LoVo (cell line): ENCODE data around the gene CDKL4.
"Not testable (repeated sequence)": the region's sequence is repeated elsewhere in the genome, so short reads cannot be mapped to it uniquely, and the experiment has no call there.

ENCODE experiments used
- DNase-seq: peaks from one replicate; pipeline ENCODE4 v3.0.0-alpha.2; 2016; ENCODE audit warnings: low spot score

Gene CDKL4

DNA sequence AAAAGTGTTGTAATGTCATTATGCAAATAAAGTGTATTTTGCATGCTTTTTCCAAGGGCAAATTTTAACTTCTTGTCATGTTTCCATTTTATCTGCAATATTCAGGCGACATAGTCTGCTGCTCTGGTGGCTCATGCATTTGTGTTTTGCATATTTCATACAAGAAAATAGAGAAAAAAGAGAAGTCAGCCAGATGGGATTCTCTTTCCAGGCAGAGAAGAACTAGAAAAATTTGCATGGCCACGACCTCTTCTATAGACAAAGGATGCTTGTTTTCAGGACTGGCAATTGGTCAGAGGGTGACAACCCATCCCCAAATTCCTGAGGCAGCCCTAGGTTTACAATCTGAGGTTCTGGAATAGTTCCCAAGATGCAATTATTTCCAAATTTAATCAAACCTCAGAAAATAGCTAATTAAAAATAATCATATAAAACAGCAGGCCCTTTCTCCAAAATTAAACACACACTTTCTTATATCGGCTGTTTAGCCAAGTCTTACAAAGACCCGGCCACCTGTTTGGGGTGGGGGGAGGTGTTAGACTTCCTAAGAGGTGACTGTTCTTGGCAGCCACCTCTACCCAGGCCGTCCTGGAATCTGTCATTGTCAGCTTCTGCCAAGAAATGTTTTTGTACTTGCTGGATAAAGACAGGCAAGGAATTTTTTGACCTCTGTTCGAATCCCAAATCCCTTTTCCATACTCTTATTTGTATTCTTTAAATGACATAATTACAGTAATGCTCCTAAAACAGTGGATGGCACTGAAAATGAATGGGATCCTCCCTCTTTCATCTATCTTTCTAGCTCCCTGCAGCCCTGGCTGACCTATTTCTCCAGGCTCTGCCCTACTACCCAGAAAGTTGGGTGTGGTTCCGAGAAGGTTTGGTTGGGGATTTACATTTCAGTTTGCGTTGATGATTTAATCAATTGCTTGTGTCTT is 102.2 kb downstream of the CDKL4 start:
- peak; percentile 24 for DNase-seq

DNA sequence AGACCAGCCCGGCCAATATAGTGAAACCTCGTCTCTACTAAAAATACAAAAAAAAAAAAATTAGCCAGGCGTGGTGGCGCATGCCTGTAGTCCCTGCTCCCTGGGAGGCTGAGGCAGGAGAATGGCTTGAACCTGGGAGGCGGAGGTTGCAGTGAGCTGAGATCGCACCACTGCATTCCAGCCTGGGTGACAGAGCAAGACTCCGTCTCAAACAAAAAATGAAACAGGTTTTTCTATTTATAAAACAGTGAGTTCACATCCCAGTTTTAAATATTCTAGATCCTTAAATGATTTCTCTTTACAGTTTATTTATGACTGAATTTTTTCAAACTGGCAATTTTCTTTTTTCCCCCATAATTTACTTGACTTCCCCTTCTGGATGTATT is 102.8 kb downstream of the CDKL4 start:
- not testable (repeated sequence) for DNase-seq

GRCh38 chr2:39140322-39140847 is 103.4 kb downstream of the CDKL4 start:
- DNase-seq: no peak

- DNase-seq: no peak
Measured at GRCh38 chr2:39139511-39140237, 104.1 kb downstream of the CDKL4 start.

GRCh38 chr2:39138837-39139211 is 104.9 kb downstream of the CDKL4 start:
- DNase-seq: no peak

GRCh38 chr2:39138187-39138836 is 105.5 kb downstream of the CDKL4 start:
- DNase-seq: not testable (repeated sequence)

- DNase-seq: no peak
Measured at GRCh38 chr2:39136799-39137198, 107.0 kb downstream of the CDKL4 start.

DNA sequence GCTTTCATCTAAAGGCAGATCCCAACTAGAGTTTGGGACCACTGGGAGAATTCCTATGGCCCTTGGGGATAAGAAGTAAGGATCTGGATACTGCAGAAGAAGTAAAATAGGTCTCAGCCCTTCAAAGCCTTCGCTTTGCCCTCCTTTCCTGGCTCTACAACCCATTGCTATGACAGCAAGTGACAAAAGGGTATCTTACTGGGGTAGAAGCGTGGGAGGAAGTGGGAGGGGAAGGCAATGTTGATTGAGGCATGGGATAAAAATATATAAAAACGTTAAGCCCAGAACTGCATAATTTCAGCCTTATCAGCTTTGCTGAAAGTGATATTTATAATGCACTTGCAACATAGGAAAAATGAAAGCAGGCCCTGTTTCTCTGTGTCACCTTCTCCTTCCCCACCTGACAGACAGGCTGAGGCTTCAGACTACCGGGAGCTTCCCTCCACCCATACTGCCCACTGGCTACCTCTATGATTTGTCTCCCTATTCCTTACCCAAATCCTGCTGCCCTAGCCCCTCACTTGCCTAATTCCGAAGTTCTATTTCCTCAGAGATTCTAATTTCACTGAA is 108.0 kb downstream of the CDKL4 start:
- no peak for DNase-seq

DNA sequence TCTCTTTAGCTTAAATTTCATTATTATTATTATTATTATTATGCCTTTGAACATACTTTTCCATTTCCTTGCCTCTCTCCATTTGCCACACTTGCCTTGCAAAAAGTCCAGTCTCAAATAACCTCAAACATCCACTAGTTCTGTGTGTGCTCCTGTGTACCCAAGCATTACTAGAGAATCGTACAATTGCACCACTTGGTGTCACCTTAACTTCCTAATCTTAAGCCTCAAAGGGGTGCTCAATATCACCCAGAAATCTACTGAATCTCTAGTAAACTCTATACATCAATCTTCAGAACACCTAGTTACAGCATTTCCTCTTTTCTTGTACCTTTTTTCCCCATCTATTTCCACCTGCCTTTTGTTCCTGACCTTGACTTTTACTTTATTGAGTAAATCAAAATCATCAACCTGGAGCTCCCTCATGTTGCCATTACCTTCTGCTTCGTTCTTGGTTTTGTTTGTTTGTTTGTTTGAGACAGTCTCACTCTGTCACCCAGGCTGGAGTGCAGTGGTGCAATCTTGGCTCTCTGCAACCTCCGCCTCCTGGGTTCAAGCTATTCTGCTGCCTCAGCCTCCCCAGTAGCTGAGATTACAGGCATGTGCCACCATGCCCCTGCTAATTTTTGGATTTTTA is 110.4 kb downstream of the CDKL4 start:
- DNase-seq: no peak

GRCh38 chr2:39128919-39129391 is 114.8 kb downstream of the CDKL4 start:
- DNase-seq: no peak

DNA sequence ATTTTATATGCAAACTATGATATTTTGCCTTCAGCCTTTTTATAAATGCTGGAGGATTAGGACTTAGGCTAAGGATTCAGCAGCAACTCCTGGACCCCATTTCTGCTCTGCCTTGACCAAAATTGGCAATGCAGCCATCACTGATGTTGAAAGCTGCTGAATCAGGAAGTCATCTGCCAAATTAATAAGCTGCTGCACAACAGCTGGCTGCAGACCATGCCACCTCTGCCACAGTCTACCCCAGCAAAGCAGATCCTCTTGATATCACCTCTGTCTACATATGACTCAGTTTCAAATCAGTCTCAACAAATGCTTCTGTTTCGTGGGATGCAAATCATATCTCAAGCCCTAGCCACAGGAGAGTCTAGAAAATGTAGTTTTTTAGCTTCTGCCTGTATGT is 115.8 kb downstream of the CDKL4 start:
- DNase-seq: no peak
